ENCODE data around the gene STN1. TPM values are rescaled to one million over a fixed set of nuclear protein-coding genes. Genes with fewer than 3 reads are reported as not detected.
"Not testable (repeated sequence)": the region's sequence is repeated elsewhere in the genome, so short reads cannot be mapped to it uniquely, and the experiment has no call there.

Gene STN1
- total RNA-seq, 2 experiments from 2014 or later: 46.5 to 50.9 TPM

GRCh38 chr10:103853428-103854264, 64.3 kb downstream of the STN1 start:
- Mint-ChIP-seq H3K27ac (no peak overlapping the region), H3K4me1 (peaks cover 14% of the 10 kb centered on the region), H3K9me3 (no peaks in the 10 kb centered on the region), H3K4me3 (peak overlapping the region; percentile 71), H3K27me3 (peaks cover 74% of the 10 kb centered on the region), H3K36me3 (ENCODE audit: low read depth) (no peaks in the 10 kb centered on the region)
- ChIA-PET POLR2A (no interaction called here), CTCF (interaction anchor here (0.6 to 2.3 kb wide), 7 partner anchors 27 to 253 kb away, joined by 3 to 5 read pairs (median 3); no protein-coding TSS in a partner anchor)
- no peak for DNase-seq

- Mint-ChIP-seq H3K4me1 (peaks cover 17% of the 10 kb centered on the region), H3K9me3 (no peaks in the 10 kb centered on the region), H3K4me3 (no peak overlapping the region), H3K27me3 (peaks cover 72% of the 10 kb centered on the region), H3K27ac (no peak overlapping the region), H3K36me3 (ENCODE audit: low read depth) (no peaks in the 10 kb centered on the region)
- ChIA-PET POLR2A (no interaction called here), CTCF (interaction anchor here (0.6 to 2.3 kb wide), 8 partner anchors 13 to 254 kb away, joined by 3 to 4 read pairs (median 3); no protein-coding TSS in a partner anchor)
- no peak for DNase-seq
Measured at GRCh38 chr10:103852856-103853255, 65.1 kb downstream of the STN1 start.

DNA sequence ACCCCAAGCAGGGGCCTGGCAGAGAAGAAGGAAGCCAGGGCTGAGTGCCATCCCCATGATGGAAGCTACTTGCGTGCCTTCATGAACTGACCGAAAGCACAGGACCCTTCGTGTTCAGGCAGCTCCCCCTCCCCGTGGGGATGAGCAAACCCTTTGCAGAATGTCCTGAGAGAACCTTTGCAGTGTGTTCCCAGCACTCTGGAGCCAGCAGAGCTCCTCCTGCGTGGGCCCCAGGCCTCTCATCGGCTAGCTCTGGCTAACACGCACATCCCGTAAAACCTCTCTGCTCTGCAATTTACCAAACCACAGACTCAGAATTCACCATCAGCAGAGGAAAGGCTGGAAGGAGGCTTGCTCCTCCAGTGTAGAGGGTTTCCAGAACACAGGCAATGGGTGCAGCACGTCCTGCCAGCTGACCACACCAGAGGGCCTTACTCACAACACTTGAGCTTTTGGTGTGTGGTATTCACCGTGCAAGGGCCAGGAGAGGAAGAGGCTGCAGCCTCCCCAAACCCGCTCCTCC, 65.7 kb downstream of the STN1 start:
- Mint-ChIP-seq H3K36me3 (ENCODE audit: low read depth) (no peaks in the 10 kb centered on the region), H3K4me3 (no peak overlapping the region), H3K4me1 (peaks cover 17% of the 10 kb centered on the region), H3K9me3 (no peaks in the 10 kb centered on the region), H3K27ac (no peak overlapping the region), H3K27me3 (peaks cover 66% of the 10 kb centered on the region)
- ChIA-PET CTCF (interaction anchor here (0.7 to 2.3 kb wide), 7 partner anchors 10 to 139 kb away, joined by 3 to 5 read pairs (median 3); no protein-coding TSS in a partner anchor), POLR2A (no interaction called here)
- DNase-seq: no peak

DNA sequence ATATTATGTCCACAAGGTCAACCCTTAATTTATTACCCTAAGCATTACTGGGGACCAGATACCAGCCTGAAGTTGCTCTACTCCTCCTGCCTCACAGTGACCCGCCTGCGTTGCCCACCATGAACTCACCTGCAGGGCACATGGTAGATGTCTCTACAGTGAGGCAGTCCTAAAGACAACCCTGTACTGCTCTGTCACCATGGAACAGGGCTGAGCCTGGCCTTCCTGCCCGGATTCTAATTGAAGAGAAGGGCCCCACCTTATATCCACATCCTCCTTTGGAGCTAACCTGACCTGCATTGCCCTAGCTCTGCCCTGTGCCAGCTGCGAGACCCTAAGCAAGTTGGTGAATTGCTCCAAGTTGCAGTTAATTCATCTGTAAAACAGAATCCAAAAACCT, 66.7 kb downstream of the STN1 start:
- POLR2A ChIA-PET: no interaction called here
- Mint-ChIP-seq H3K27me3 (peaks cover 56% of the 10 kb centered on the region), H3K27ac (no peak overlapping the region), H3K9me3 (no peaks in the 10 kb centered on the region), H3K36me3 (ENCODE audit: low read depth) (no peaks in the 10 kb centered on the region), H3K4me3 (no peak overlapping the region), H3K4me1 (peaks cover 24% of the 10 kb centered on the region)
- CTCF ChIA-PET: interaction anchor here (0.8 to 2.3 kb wide), 4 partner anchors 11 to 27 kb away, joined by 3 to 5 read pairs (median 4); no protein-coding TSS in a partner anchor
- DNase-seq: no peak

DNA sequence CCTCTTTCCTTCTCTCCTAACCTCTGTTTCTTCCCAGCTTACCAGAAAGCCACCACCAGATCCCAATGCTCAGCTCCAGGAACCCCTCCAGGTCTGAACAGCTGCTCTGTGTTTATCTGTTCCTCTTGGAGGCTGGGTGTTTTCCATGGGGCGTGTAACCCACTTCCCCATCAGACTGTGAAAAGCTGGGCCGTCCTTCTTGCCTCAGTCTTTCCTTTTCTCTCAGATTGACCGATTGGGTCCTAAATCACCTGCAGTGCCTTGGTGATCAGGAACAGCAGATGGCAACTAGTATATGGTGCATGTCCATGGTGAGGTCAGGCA, 67.5 kb downstream of the STN1 start:
- H3K9me3 Mint-ChIP-seq: no peaks in the 10 kb centered on the region
- POLR2A ChIA-PET: no interaction called here
- CTCF ChIA-PET: interaction anchor here (0.8 kb wide), 1 partner anchor 11 kb away, joined by 3 read pairs; no protein-coding TSS in a partner anchor
- no peaks in the 10 kb centered on the region for H3K36me3 Mint-ChIP-seq (ENCODE audit: low read depth)
- no peak overlapping the region for H3K4me3 Mint-ChIP-seq
- peaks cover 28% of the 10 kb centered on the region for H3K4me1 Mint-ChIP-seq
- peaks cover 51% of the 10 kb centered on the region for H3K27me3 Mint-ChIP-seq
- no peak for DNase-seq
- no peak overlapping the region for H3K27ac Mint-ChIP-seq

- Mint-ChIP-seq H3K27me3 (peaks cover 51% of the 10 kb centered on the region), H3K9me3 (no peaks in the 10 kb centered on the region), H3K4me3 (no peak overlapping the region), H3K27ac (no peak overlapping the region), H3K4me1 (peaks cover 31% of the 10 kb centered on the region), H3K36me3 (ENCODE audit: low read depth) (no peaks in the 10 kb centered on the region)
- no peak for DNase-seq
- ChIA-PET POLR2A (no interaction called here), CTCF (interaction anchor here (0.8 kb wide), 1 partner anchor 11 kb away, joined by 3 read pairs; no protein-coding TSS in a partner anchor)
Measured at GRCh38 chr10:103849880-103850571, 68.0 kb downstream of the STN1 start.

GRCh38 chr10:103849212-103849877, 68.6 kb downstream of the STN1 start:
- Mint-ChIP-seq H3K27ac (no peak overlapping the region), H3K36me3 (ENCODE audit: low read depth) (no peaks in the 10 kb centered on the region), H3K4me3 (no peak overlapping the region), H3K27me3 (peaks cover 46% of the 10 kb centered on the region), H3K9me3 (no peaks in the 10 kb centered on the region), H3K4me1 (peaks cover 30% of the 10 kb centered on the region)
- DNase-seq: no peak
- CTCF ChIA-PET: interaction anchor here (1.1 to 2.3 kb wide), 6 partner anchors 25 to 205 kb away, joined by 3 to 13 read pairs (median 4); no protein-coding TSS in a partner anchor
- POLR2A ChIA-PET: no interaction called here

DNA sequence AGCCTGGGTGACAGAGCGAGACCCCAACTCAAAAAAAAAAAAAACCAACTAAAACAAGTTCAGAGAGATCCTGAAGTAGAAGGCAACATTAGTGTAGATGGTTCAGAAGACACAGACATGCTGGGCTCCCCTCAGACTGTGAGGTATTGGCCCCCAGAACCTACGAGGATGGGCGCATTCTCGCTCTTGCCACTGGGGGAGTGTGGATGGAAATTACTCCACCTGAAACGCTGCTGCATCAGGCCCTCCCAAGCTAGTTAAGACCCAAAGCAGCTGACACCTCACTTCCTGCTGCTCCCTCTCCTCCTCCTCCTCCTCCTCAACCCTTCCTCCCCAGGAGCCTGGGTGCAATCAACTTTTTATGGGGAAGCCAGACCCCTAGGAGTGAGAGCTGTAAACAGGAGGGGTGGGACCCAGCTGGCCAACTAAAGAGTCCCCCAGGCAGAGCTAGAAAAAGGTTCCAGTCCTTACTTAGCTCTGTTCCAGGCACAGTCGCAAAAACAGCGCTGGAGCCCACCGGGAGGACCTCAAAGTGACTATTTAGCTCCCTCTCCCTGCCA, 70.0 kb downstream of the STN1 start:
- H3K27ac Mint-ChIP-seq: no peak overlapping the region
- ChIA-PET POLR2A (no interaction called here), CTCF (interaction anchor here (0.6 to 2.3 kb wide), 16 partner anchors 9 to 1789 kb away, joined by 3 to 13 read pairs (median 3); no protein-coding TSS in a partner anchor)
- no peaks in the 10 kb centered on the region for H3K9me3 Mint-ChIP-seq
- H3K27me3 Mint-ChIP-seq: peaks cover 33% of the 10 kb centered on the region
- peaks cover 25% of the 10 kb centered on the region for H3K4me1 Mint-ChIP-seq
- no peaks in the 10 kb centered on the region for H3K36me3 Mint-ChIP-seq (ENCODE audit: low read depth)
- no peak overlapping the region for H3K4me3 Mint-ChIP-seq
- peak; percentile 16 for DNase-seq

GRCh38 chr10:103847346-103847745, 70.6 kb downstream of the STN1 start:
- peaks cover 26% of the 10 kb centered on the region for H3K27me3 Mint-ChIP-seq
- POLR2A ChIA-PET: no interaction called here
- H3K4me1 Mint-ChIP-seq: peaks cover 25% of the 10 kb centered on the region
- DNase-seq: no peak
- no peaks in the 10 kb centered on the region for H3K9me3 Mint-ChIP-seq
- CTCF ChIA-PET: interaction anchor here (0.6 to 2.3 kb wide), 8 partner anchors 9 to 1788 kb away, joined by 3 to 13 read pairs (median 4); no protein-coding TSS in a partner anchor
- H3K36me3 Mint-ChIP-seq (ENCODE audit: low read depth): no peaks in the 10 kb centered on the region
- H3K27ac Mint-ChIP-seq: no peak overlapping the region
- no peak overlapping the region for H3K4me3 Mint-ChIP-seq

- Mint-ChIP-seq H3K9me3 (no peaks in the 10 kb centered on the region), H3K4me3 (no peak overlapping the region), H3K4me1 (peaks cover 25% of the 10 kb centered on the region), H3K27ac (peak overlapping the region; percentile 26), H3K27me3 (peaks cover 17% of the 10 kb centered on the region), H3K36me3 (ENCODE audit: low read depth) (no peaks in the 10 kb centered on the region)
- DNase-seq: peak; percentile 61
- POLR2A ChIA-PET: no interaction called here
- CTCF ChIA-PET: interaction anchor here (0.6 kb wide), 1 partner anchor 559 kb away, joined by 3 read pairs; no protein-coding TSS in a partner anchor
Measured at GRCh38 chr10:103845972-103846371, 72.0 kb downstream of the STN1 start.

GRCh38 chr10:103845346-103845745, 72.6 kb downstream of the STN1 start:
- not testable (repeated sequence) for H3K36me3 Mint-ChIP-seq (ENCODE audit: low read depth)

More at GRCh38 chr10:103845346-103845745, 72.6 kb downstream of the STN1 start:
- H3K4me3 Mint-ChIP-seq, H3K9me3 Mint-ChIP-seq, DNase-seq, POLR2A ChIA-PET: not testable (repeated sequence)
- Mint-ChIP-seq H3K27ac (peak overlapping the region; percentile 26), H3K27me3 (peaks cover 11% of the 10 kb centered on the region), H3K4me1 (peaks cover 25% of the 10 kb centered on the region)
- CTCF ChIA-PET: interaction anchor here (0.7 kb wide), 1 partner anchor 12 kb away, joined by 3 read pairs; no protein-coding TSS in a partner anchor
